Kidney (tissue), 14 donors: ENCODE data around the gene DYNLT4. TPM values are rescaled to one million over a fixed set of nuclear protein-coding genes. Genes with fewer than 3 reads are reported as not detected.
"Not testable (repeated sequence)": the region's sequence is repeated elsewhere in the genome, so short reads cannot be mapped to it uniquely, and the experiment has no call there.

ENCODE experiments used
- DNase-seq, 5 donors: peaks; one replicate each; pipeline ENCODE4 v3.0.0-alpha.2; 2013 to 2020
- FAIRE-seq: peaks from 2 replicates; lab custom pipeline; 2012; peaks lifted over from hg19 to GRCh38; lab: Jason Lieb, UNC
- H3K27ac ChIP-seq, 2 donors: one replicate each; pipeline ENCODE4 v1.7.0; 2013; ENCODE audit warnings: low read depth in 2 of 2, low read length in 2 of 2, inconsistent platforms in 1 of 2
- H3K27me3 ChIP-seq: one replicate; pipeline ENCODE4 v1.7.1; 2013; ENCODE audit warnings: low read length, inconsistent platforms; ENCODE audit not compliant: control insufficient read depth, insufficient read depth
- H3K36me3 ChIP-seq, 3 donors: one replicate each; pipeline versions ENCODE4 v1.7.0 to v1.7.1; 2013; ENCODE audit warnings: low read length in 3 of 3, control low read depth in 1 of 3, inconsistent platforms in 1 of 3; ENCODE audit not compliant: insufficient read depth in 3 of 3, control insufficient read depth in 2 of 3
- H3K4me1 ChIP-seq, 3 donors: one replicate each; pipeline versions ENCODE4 v1.7.0 to v1.7.1; 2013; ENCODE audit warnings: low read length in 3 of 3, inconsistent platforms in 1 of 3, low read depth in 1 of 3; ENCODE audit not compliant: control insufficient read depth in 2 of 3, insufficient read depth in 2 of 3
- H3K4me3 ChIP-seq, 3 donors: one replicate each; pipeline versions ENCODE4 v1.7.0 to v1.8.1; 2013; ENCODE audit warnings: low read length in 3 of 3, control low read depth in 1 of 3, inconsistent platforms in 1 of 3
- H3K9ac ChIP-seq, 3 donors: one replicate each; pipeline versions ENCODE4 v1.7.0 to v1.7.1; 2013; ENCODE audit warnings: low read length in 3 of 3, control low read depth in 1 of 3, inconsistent platforms in 1 of 3
- H3K9me3 ChIP-seq, 3 donors: one replicate each; pipeline versions ENCODE4 v1.7.0 to v1.7.1; 2013; ENCODE audit warnings: low read length in 3 of 3, control low read depth in 1 of 3, inconsistent platforms in 1 of 3; ENCODE audit not compliant: control insufficient read depth in 2 of 3, insufficient read depth in 1 of 3
- intact Hi-C: fragments of 100-400 bp; cut with DNase I; formaldehyde crosslinking; loops from one replicate; pipeline ENCODE4 v1.11.1; 2022
- polyA plus RNA-seq: library from polyadenylated mRNA; stranded (reverse); fragments of 350-450 nt; fragmentation: Illumina TruSeq; extraction: RNeasy Lipid Tissue Mini Kit (QIAGEN cat#74804); gene quantifications from one replicate; pipeline ENCODE4 v1.2.3, GENCODE V29; 2014; ENCODE audit warnings: low read depth, low replicate concordance; ENCODE audit not compliant: insufficient read depth
- total RNA-seq: library from RNA; stranded (reverse); fragmentation: NEBNext Ultra II Directional; extraction: Animal tissue kit (Norgen Biotek cat#: 25700); gene quantifications from one replicate; pipeline ENCODE4 v1.2.1, GENCODE V29; 2021
- TF ChIP-seq, protein P1 (sequence below): IDR thresholded peaks from 3 replicates; pipeline ENCODE4 v1.5.1; 2012; ENCODE audit warnings: mild to moderate bottlenecking, moderate library complexity, borderline replicate concordance; ENCODE audit not compliant: insufficient read depth; ENCODE audit errors: extremely low read depth
- donor health status: control.
- donor health status: control.
- donor health status: control.
- donor health status: control.
- donor health status: control.
- donor health status: DM: yes; HTN: yes; CAD: no.
- donor health status: Normal renal cell carcinoma (clear cell type).

Gene DYNLT4
- total and polyA plus RNA-seq, 2 donors from 2014 or later, result 1.2 TPM; not detected in 1

DNA sequence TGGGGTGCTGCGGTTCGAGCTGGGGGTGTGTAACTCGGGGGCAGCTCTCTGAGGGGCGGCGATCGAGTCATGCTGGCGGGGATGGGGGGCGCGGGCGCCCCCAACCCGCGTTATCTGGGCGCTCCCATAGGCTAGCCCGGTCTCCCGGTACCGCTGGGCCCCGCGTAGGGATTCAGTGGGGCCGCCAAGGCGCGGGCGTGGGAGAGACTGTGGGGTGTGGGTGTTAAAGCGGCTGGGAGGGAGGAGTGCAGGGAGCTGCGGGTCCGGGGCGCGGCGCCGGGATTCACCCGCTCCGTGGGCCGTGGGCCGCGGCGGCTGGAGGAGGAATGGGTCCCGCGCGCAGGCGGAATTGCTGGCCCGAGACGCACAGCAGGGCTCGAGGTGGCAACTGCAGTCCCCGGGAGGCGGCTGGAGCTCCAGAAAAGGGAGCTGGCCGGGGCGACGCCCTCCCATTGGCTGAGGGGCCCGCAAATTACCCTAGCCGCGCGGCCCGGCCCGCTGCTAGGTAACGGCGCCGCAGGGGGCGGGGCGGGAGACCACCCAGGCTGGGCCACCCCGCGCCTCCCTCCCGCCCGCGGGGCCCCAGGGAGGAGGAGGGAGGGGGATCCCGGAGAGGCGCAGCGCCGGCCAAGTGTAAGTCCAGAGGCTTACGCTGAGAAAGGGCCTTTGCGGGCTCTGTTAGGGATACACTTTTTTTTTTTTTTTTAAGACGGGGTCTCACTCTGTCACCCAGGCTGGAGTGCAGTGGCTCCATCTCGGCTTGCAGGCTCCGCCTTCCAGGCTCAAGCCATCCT, 35.9 kb upstream of the DYNLT4 start, which contains the start of gene PTCH2:
Gene PTCH2, minus strand, starts transcription at position 392 of the 794 bp plus-strand sequence. Its CDS starts 321 bp downstream, at position 71.
- Histone ChIP-seq H3K4me1 (no peaks in the 10 kb centered on the region), H3K27me3 (no peaks in the 10 kb centered on the region), H3K4me3 (peak within 1 kb of the TSS; percentile 3 to 70 (median 55)), H3K27ac (no peak within 1 kb of the TSS), H3K9me3 (no peaks in the 10 kb centered on the region), H3K36me3 (no peaks in the 10 kb centered on the region), H3K9ac (peak within 1 kb of the TSS in 1 of 3 donors; percentile 47)
- TF ChIP-seq, protein P1, sequence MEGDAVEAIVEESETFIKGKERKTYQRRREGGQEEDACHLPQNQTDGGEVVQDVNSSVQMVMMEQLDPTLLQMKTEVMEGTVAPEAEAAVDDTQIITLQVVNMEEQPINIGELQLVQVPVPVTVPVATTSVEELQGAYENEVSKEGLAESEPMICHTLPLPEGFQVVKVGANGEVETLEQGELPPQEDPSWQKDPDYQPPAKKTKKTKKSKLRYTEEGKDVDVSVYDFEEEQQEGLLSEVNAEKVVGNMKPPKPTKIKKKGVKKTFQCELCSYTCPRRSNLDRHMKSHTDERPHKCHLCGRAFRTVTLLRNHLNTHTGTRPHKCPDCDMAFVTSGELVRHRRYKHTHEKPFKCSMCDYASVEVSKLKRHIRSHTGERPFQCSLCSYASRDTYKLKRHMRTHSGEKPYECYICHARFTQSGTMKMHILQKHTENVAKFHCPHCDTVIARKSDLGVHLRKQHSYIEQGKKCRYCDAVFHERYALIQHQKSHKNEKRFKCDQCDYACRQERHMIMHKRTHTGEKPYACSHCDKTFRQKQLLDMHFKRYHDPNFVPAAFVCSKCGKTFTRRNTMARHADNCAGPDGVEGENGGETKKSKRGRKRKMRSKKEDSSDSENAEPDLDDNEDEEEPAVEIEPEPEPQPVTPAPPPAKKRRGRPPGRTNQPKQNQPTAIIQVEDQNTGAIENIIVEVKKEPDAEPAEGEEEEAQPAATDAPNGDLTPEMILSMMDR, result no peak
- intact Hi-C loops, result no loop called here
- DNase-seq (peak; percentile 93 to 97 (median 96)), FAIRE-seq (no peak)

GRCh38 chr1:44842486-44842861, 35.3 kb upstream of the DYNLT4 start:
- Histone ChIP-seq H3K9me3 (no peaks in the 10 kb centered on the region), H3K27me3 (no peaks in the 10 kb centered on the region), H3K9ac (peak overlapping the region in 1 of 3 donors; percentile 47), H3K4me1 (no peaks in the 10 kb centered on the region), H3K4me3 (peak overlapping the region; percentile 3 to 70 (median 55)), H3K36me3 (no peaks in the 10 kb centered on the region), H3K27ac (no peak overlapping the region)
- intact Hi-C loops, result no loop called here
- TF ChIP-seq, protein P1, result no peak
- DNase-seq, result peak in 3 of 5 donors; percentile 16 to 58 (median 38)
- no peak for FAIRE-seq

DNA sequence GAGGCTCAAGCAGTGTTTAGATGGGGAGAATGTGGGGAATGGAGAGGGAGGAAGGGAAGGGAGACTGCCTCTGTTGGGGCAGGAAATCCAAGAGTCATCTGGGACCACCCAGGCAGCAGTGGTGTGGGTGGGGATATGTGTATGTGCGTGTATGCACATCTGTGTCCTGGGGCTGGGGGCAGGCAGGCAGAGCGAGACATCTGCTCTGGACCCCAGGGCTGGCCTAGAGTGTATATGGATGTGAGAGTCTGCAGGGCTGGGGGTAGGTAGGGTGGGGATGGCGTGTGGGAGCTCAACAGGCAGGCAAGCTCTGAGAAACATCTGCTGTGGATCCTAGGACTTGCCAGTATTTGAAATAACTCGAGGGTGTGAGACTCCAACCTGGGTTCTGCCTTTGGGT, 32.4 kb upstream of the DYNLT4 start:
- no peak for FAIRE-seq
- Histone ChIP-seq H3K27me3 (no peaks in the 10 kb centered on the region), H3K4me1 (peaks cover 0 to 2% (median 0%) of the 10 kb centered on the region in 3 donors), H3K4me3 (no peak overlapping the region), H3K36me3 (no peaks in the 10 kb centered on the region), H3K9me3 (no peaks in the 10 kb centered on the region), H3K9ac (no peak overlapping the region), H3K27ac (no peak overlapping the region)
- TF ChIP-seq, protein P1, result no peak
- intact Hi-C loops, result loop anchor here (10.0 kb wide), 1 partner anchor 55 kb away; the partner anchor contains the start of gene BEST4
- peak in 2 of 5 donors; percentile 19 to 49 for DNase-seq

- H3K27me3 ChIP-seq, DNase-seq, H3K9ac ChIP-seq, H3K4me1 ChIP-seq, FAIRE-seq, H3K36me3 ChIP-seq, H3K4me3 ChIP-seq, H3K27ac ChIP-seq, H3K9me3 ChIP-seq: not testable (repeated sequence)
- intact Hi-C loops, result loop anchor here (10.0 kb wide), 1 partner anchor 53 kb away; the partner anchor contains the start of gene BEST4
These were observed 31.1 kb upstream of the DYNLT4 start for GRCh38 chr1:44838294-44838693.
